Transverse colon (tissue), 4 donors: Measurements from ENCODE around the gene FMC1. TPM values are rescaled to one million over a fixed set of nuclear protein-coding genes. Genes with fewer than 3 reads are reported as not detected.
A peak's percentile ranks its signal among the peaks of the same experiment; 100 is the strongest.

Experiments used
- DNase-seq: peaks from one replicate; pipeline ENCODE4 v3.0.0-alpha.2; 2019
- H3K27ac ChIP-seq, 4 donors: fragments of 200-600 bp; sonication (generic); 2 replicates each; pipeline ENCODE4 v1.5.1; 2016 to 2018; ENCODE audit warnings: inconsistent platforms in 4 of 4
- H3K27me3 ChIP-seq: fragments of 200-600 bp; sonication (generic); 2 replicates; pipeline ENCODE4 v1.5.1; 2017; ENCODE audit warnings: inconsistent platforms
- H3K36me3 ChIP-seq, 4 donors: fragments of 200-600 bp; sonication (generic); 2 replicates each; pipeline ENCODE4 v1.5.1; 2017 to 2019; ENCODE audit warnings: inconsistent platforms in 4 of 4
- H3K4me1 ChIP-seq, 4 donors: fragments of 200-600 bp; sonication (generic); 2 replicates each; pipeline ENCODE4 v1.5.1; 2017 to 2020; ENCODE audit warnings: inconsistent platforms in 4 of 4
- H3K4me3 ChIP-seq, 4 donors: fragments of 200-600 bp; sonication (generic); 1 replicate in 1 of 4; 2 replicates in 3 of 4; pipeline versions ENCODE4 v1.5.1 to v1.6.1; 2017 to 2019; ENCODE audit warnings: inconsistent platforms in 4 of 4
- H3K9me3 ChIP-seq, 2 donors: fragments of 200-600 bp; sonication (generic); 2 replicates each; pipeline ENCODE4 v1.5.1; 2017 to 2019; ENCODE audit warnings: inconsistent platforms in 2 of 2
- CTCF ChIP-seq, 5 experiments: fragments of 200-600 bp in 3 of 5; fragments of 450-650 bp in 2 of 5; sonication (generic) in 3 of 5; IDR thresholded peaks; 1 replicate in 2 of 5; 2 replicates in 3 of 5; pipeline ENCODE4 v1.5.1; 2016 to 2017; ENCODE audit warnings: antibody characterized with exemption in 5 of 5, inconsistent platforms in 3 of 5, mild to moderate bottlenecking in 2 of 5, moderate library complexity in 1 of 5
- EP300 ChIP-seq: sonication (generic); formaldehyde crosslinking; IDR thresholded peaks from one replicate; pipeline ENCODE4 v1.6.1; 2017; ENCODE audit warnings: antibody characterized with exemption, low read depth
- POLR2A ChIP-seq: fragments of 450-650 bp; IDR thresholded peaks from one replicate; pipeline ENCODE4 v1.6.1; 2016; ENCODE audit warnings: antibody characterized with exemption, mild to moderate bottlenecking, moderate library complexity
- POLR2AphosphoS5 ChIP-seq, 3 donors: sonication (generic); formaldehyde crosslinking; IDR thresholded peaks; one replicate each; pipeline ENCODE4 v1.6.1; 2016; ENCODE audit warnings: antibody characterized with exemption in 3 of 3
- WGBS, 2 donors: methylation state at CpG; one replicate each; pipeline ENCODE4 v1.1.5; 2018; ENCODE audit warnings: low coverage in 1 of 2; 5-methylcytosine and 5-hydroxymethylcytosine counted together
- in situ Hi-C, 4 donors: fragments of 200-750 bp; cut with MboI; loops; one replicate each; pipeline versions ENCODE4 v1.15.0 to v1.15.1; 2017; ENCODE audit warnings: low sequenced_read_pairs in 3 of 4, low pct_ligation_motif_present in 1 of 4, low pct_unique_long_range_greater_than_20kb in 1 of 4
- intact Hi-C: fragments of 100-400 bp; cut with DNase I; formaldehyde crosslinking; loops from one replicate; pipeline ENCODE4 v1.15.1; 2023; ENCODE audit warnings: low total_unique reads
- total RNA-seq, 4 donors: library from RNA; depleted of rRNA; stranded (reverse); fragments of >200 nt; gene quantifications; one replicate each; pipeline ENCODE4 v1.1.0, GENCODE V29; 2016

FMC1 gene, protein sequence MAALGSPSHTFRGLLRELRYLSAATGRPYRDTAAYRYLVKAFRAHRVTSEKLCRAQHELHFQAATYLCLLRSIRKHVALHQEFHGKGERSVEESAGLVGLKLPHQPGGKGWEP
- total RNA-seq, result 10 to 100 TPM in 1 of 4 donors, 1 to 10 TPM in 1, not detected in 2; 7.3 to 21.6 TPM

DNA sequence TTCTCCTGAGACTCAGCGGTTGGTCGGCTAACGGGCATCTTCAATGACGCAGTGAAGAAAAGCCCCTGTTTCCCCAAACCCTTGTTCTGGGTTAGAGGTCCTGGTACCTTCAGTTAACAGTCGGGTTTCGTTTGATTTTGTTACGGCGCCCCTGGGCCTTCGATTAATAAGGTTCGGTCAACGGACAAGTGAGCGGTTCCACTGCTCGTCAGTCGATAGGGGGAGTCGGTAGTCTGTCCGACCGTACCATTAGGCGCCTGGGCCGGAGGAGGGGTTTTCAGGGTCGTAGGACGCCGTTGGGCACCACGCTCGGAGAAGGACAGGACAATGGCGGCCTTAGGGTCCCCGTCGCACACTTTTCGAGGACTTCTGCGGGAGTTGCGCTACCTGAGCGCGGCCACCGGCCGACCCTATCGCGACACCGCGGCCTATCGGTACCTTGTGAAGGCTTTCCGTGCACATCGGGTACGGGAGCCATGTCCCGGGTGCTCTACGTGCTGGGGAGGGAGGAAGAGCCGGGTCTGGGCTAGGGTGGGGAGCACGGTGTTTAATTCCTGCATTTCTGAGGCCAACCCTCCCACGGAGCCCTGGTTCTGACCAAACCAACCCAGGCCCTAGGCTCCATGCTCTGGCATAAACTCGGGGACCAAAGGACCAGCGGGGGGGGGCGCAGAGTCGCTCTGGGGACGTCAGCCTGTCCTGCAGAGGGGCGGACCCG is at the start of gene FMC1:
TSS of gene FMC1 (plus strand) at position 280 of the 718 bp plus-strand sequence. CDS start at position 328, 48 bp downstream.
- Histone ChIP-seq H3K9me3 (no peaks in the 10 kb centered on the region), H3K4me3 (peak within 1 kb of the TSS; percentile 73 to 90 (median 80)), H3K27ac (peak within 1 kb of the TSS; percentile 98 to 100 (median 99)), H3K36me3 (peaks cover 0 to 7% (median 0%) of the 10 kb centered on the region in 4 donors), H3K27me3 (no peaks in the 10 kb centered on the region), H3K4me1 (peaks cover 6 to 12% (median 6%) of the 10 kb centered on the region in 4 donors)
- intact Hi-C loops, result no loop called here
- in situ Hi-C loops, result no loop called here
- peak; percentile 7 to 64 (median 54) for TF ChIP-seq POLR2AphosphoS5 (IDR thresholded peaks at IDR 0.05)
- TF ChIP-seq POLR2A, result peak; percentile 79
- peak; percentile 33 to 79 (median 54) for TF ChIP-seq CTCF (IDR thresholded peaks at IDR 0.05)
- TF ChIP-seq EP300, result no peak
- peak; percentile 94 for DNase-seq
- WGBS, 2 donors, result 0% methylated on average over 1 to 46 of the region's 54 CpGs

DNA sequence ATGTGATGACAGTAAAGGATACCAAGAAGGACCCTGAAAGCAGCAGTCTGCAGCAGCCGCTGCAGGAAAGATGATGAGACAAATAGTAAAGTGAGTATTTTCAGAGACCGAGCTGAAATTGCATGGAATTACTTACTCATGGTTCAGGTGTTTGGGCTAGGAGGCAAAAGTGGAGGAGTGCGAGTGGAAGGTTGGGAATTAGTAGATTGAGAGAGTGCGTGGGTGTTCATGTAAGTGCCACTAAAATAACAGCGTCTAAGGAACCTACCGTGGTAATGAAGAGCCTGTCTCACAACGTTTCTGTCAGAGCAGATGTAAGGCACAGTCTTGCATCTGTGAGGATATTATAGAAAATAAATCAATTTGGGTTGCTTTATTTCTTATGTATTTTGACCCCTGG is 48.3 kb upstream of the FMC1 start:
- no peak for DNase-seq
- Histone ChIP-seq H3K27ac (no peak overlapping the region), H3K9me3 (no peaks in the 10 kb centered on the region), H3K4me1 (peaks cover 0 to 7% (median 5%) of the 10 kb centered on the region in 4 donors), H3K36me3 (peaks cover 0 to 13% (median 3%) of the 10 kb centered on the region in 4 donors), H3K4me3 (no peak overlapping the region), H3K27me3 (no peaks in the 10 kb centered on the region)
- TF ChIP-seq EP300 (no peak), POLR2A (no peak), POLR2AphosphoS5 (IDR thresholded peaks at IDR 0.05) (no peak), CTCF (IDR thresholded peaks at IDR 0.05) (no peak)
- intact Hi-C loops, result no loop called here
- in situ Hi-C loops, result no loop called here
- WGBS, 2 donors, result 93 to 98% methylated on average over 6 to 7 of the region's 7 CpGs

- no peak for DNase-seq
- in situ Hi-C loops (no loop called here), intact Hi-C loops (no loop called here)
- H3K4me1 ChIP-seq, result peaks cover 0 to 14% (median 11%) of the 10 kb centered on the region in 4 donors
- TF ChIP-seq EP300 (no peak), POLR2AphosphoS5 (IDR thresholded peaks at IDR 0.05) (no peak), POLR2A (no peak), CTCF (IDR thresholded peaks at IDR 0.05) (no peak)
- H3K36me3 ChIP-seq, result peaks cover 0 to 13% (median 3%) of the 10 kb centered on the region in 4 donors
- H3K27ac ChIP-seq, result no peak overlapping the region
- no peaks in the 10 kb centered on the region for H3K27me3 ChIP-seq
- no peaks in the 10 kb centered on the region for H3K9me3 ChIP-seq
- 69 to 83% methylated on average over 2 of the region's 2 CpGs for WGBS, 2 donors
- H3K4me3 ChIP-seq, result no peak overlapping the region
These were observed 47.6 kb upstream of the FMC1 start for GRCh38 chr7:139293534-139293933.

DNA sequence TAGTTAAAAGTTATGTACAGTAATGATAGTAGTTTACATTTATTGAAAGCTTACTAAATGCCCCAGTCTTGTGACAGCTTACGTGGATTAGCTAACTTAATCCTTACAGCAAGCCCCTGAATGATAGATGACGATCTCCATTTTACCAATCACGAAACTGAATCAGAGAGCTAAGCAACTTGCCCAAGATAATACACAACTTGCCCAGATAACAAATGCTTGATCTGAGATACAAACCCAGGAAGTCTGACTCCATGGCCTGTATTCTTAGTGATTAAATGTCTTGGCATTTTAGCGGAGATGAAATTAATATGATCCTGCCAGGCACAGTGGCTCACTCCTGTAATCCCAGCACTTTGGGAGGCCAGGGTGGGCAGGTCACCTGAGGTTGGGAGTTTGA is 46.9 kb upstream of the FMC1 start:
- TF ChIP-seq POLR2AphosphoS5 (IDR thresholded peaks at IDR 0.05) (no peak), POLR2A (no peak)
- Histone ChIP-seq H3K27ac (no peak overlapping the region), H3K4me1 (peaks cover 0 to 21% (median 14%) of the 10 kb centered on the region in 4 donors), H3K9me3 (no peaks in the 10 kb centered on the region), H3K4me3 (no peak overlapping the region), H3K27me3 (no peaks in the 10 kb centered on the region), H3K36me3 (peaks cover 0 to 13% (median 3%) of the 10 kb centered on the region in 4 donors)
- intact Hi-C loops, result no loop called here
- in situ Hi-C loops, result no loop called here
- WGBS, 2 donors, result 95 to 100% methylated on average over 3 to 4 of the region's 4 CpGs
- no peak for DNase-seq
